Adrenal gland (tissue), 12 donors: ENCODE data around the gene BRPF3. TPM values are rescaled to one million over a fixed set of nuclear protein-coding genes. Genes with fewer than 3 reads are reported as not detected.

Experiments used
- DNase-seq, 7 donors: peaks; one replicate each; pipeline ENCODE4 v3.0.0-alpha.2; 2019 to 2020
- H3K27ac ChIP-seq, 5 donors: fragments of 200-600 bp; sonication (generic) in 4 of 5; 1 replicate in 3 of 5; 2 replicates in 2 of 5; pipeline versions ENCODE4 v1.5.1 to v1.8.0; 2016 to 2020; ENCODE audit warnings: mild to moderate bottlenecking in 1 of 5
- H3K27me3 ChIP-seq: fragments of 200-600 bp; 2 replicates; pipeline ENCODE4 v1.8.0; 2021
- H3K36me3 ChIP-seq, 2 donors: fragments of 200-600 bp; replicated peaks in 1 of 2; 1 replicate in 1 of 2; 2 replicates in 1 of 2; pipeline versions ENCODE4 v1.5.1 to v1.8.0; 2018 to 2022
- H3K4me1 ChIP-seq, 2 donors: fragments of 200-600 bp; replicated peaks in 1 of 2; 1 replicate in 1 of 2; 2 replicates in 1 of 2; pipeline versions ENCODE4 v1.5.1 to v1.8.0; 2018 to 2021
- H3K4me3 ChIP-seq, 4 donors: fragments of 200-600 bp; sonication (generic) in 3 of 4; one replicate each; pipeline ENCODE4 v1.5.1; 2016 to 2018
- H3K9me3 ChIP-seq, 3 donors: fragments of 200-600 bp; sonication (generic) in 1 of 3; replicated peaks in 1 of 3; 1 replicate in 2 of 3; 2 replicates in 1 of 3; pipeline versions ENCODE4 v1.5.1 to v1.8.0; 2016 to 2021
- CTCF ChIP-seq, 6 experiments: fragments of 450-650 bp in 4 of 6; fragments of 200-600 bp in 2 of 6; sonication (generic) in 1 of 6; IDR thresholded peaks; 1 replicate in 5 of 6; 2 replicates in 1 of 6; pipeline versions ENCODE4 v1.5.1 to v1.8.0; 2016 to 2021; ENCODE audit warnings: antibody characterized with exemption in 6 of 6, mild to moderate bottlenecking in 2 of 6, moderate library complexity in 1 of 6
- POLR2A ChIP-seq, 2 donors: fragments of 450-650 bp; IDR thresholded peaks; one replicate each; pipeline ENCODE4 v1.6.1; 2017; ENCODE audit warnings: antibody characterized with exemption in 2 of 2, mild to moderate bottlenecking in 2 of 2, moderate library complexity in 1 of 2
- WGBS, 4 donors: extraction: QIAGEN DNeasy Blood & Tissue Kit in 2 of 4; methylation state at CpG; one replicate each; pipeline versions ENCODE4 v1.1.5 to v1.1.7; 2013 to 2017; 5-methylcytosine and 5-hydroxymethylcytosine counted together
- intact Hi-C, 2 donors: fragments of 100-400 bp; cut with DNase I; formaldehyde crosslinking; loops; one replicate each; pipeline versions ENCODE4 v1.14.1 to v1.15.0; 2022 to 2023
- polyA plus RNA-seq, 3 donors: library from polyadenylated mRNA; stranded (reverse); fragments of 200-250 nt in 2 of 3; fragments of 350-450 nt in 1 of 3; fragmentation: Illumina TruSeq in 1 of 3; extraction: RNeasy Lipid Tissue Mini Kit (QIAGEN cat#74804) in 1 of 3; gene quantifications; one replicate each; pipeline ENCODE4 v1.2.3, GENCODE V29; 2013 to 2014
- total RNA-seq, 9 donors: library from RNA; depleted of rRNA in 4 of 9; stranded (reverse); fragments of >200 nt in 4 of 9; fragments of 120-200 nt in 1 of 9; fragmentation: NEBNext Ultra II Directional in 1 of 9; extraction: Animal tissue kit (Norgen Biotek cat#: 25700) in 1 of 9; gene quantifications; one replicate each; pipeline versions ENCODE4 v1.1.0 to v1.2.4, GENCODE V29; 2013 to 2023
- donor health status: healthy with polysubstance abuse.
- donor health status: Bipolar disorder and iron deficiency.
- donor health status: DM: yes; HTN: yes; CAD: no.
- donor health status: DM: no; HTN: no; CAD: no.
- donor health status: DM: no; HTN: no; CAD: no.
- donor health status: DM: yes; HTN: yes; CAD: no.

The BRPF3 gene
- total and polyA plus RNA-seq, 12 donors: 9.8 to 111 (median 53.4) TPM

DNA sequence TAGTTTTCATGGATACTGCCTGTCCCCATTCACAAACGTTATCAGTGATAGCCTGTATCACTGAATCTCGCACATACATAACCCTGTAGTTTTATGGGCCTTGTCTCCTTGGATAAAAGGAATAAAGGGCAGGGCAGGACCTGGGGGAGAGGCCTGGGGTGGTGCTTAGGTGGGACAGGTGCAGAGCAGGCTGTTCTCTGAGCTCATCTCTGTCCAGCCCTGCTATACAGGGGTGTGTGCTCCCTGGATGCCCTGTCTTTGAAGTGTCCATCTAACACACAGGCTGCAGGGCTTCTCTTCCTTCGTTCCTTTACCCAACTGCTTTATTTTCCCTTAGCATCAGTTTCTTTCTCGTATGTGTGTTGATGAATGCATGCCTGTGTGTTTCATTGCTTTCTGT is 26.4 kb downstream of the BRPF3 start:
- TF ChIP-seq POLR2A (IDR thresholded peaks at IDR 0.05) (no peak), CTCF (IDR thresholded peaks at IDR 0.05) (no peak)
- Histone ChIP-seq H3K27me3 (no peaks in the 10 kb centered on the region), H3K36me3 (peaks cover 0 to 68% of the 10 kb centered on the region in 2 donors), H3K4me1 (peaks cover 20 to 50% of the 10 kb centered on the region in 2 donors), H3K9me3 (no peaks in the 10 kb centered on the region), H3K4me3 (no peak overlapping the region), H3K27ac (no peak overlapping the region)
- WGBS, 4 donors: 58 to 66% (median 61%) methylated on average over 4 of the region's 4 CpGs
- intact Hi-C loops: no loop called here
- no peak for DNase-seq

DNA sequence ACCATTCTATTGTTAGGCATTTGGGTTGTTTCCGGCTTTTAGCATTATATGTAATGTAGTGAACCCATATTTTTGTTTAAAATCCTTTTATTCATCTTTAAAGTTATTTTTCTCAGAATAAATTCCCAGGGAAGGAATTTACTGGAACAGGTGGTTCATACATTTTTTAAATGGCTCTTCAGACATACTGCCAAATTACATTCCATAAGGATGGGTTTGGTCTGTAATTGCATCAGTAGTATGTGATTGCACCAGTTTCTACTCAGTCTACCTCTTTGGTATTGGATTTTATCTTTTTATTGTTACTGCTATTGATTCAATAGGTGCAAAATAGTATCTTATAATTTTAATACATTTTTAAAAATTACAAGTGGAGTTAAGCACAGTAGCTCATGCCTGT is 27.2 kb downstream of the BRPF3 start:
- no peak for DNase-seq
- Histone ChIP-seq H3K9me3 (no peaks in the 10 kb centered on the region), H3K4me1 (peaks cover 20 to 51% of the 10 kb centered on the region in 2 donors), H3K36me3 (peaks cover 0 to 68% of the 10 kb centered on the region in 2 donors), H3K27ac (no peak overlapping the region), H3K4me3 (no peak overlapping the region), H3K27me3 (no peaks in the 10 kb centered on the region)
- 94 to 100% (median 96%) methylated on average over 1 of the region's 1 CpG for WGBS, 4 donors
- TF ChIP-seq CTCF (IDR thresholded peaks at IDR 0.05) (no peak), POLR2A (IDR thresholded peaks at IDR 0.05) (no peak)
- intact Hi-C loops: no loop called here

DNA sequence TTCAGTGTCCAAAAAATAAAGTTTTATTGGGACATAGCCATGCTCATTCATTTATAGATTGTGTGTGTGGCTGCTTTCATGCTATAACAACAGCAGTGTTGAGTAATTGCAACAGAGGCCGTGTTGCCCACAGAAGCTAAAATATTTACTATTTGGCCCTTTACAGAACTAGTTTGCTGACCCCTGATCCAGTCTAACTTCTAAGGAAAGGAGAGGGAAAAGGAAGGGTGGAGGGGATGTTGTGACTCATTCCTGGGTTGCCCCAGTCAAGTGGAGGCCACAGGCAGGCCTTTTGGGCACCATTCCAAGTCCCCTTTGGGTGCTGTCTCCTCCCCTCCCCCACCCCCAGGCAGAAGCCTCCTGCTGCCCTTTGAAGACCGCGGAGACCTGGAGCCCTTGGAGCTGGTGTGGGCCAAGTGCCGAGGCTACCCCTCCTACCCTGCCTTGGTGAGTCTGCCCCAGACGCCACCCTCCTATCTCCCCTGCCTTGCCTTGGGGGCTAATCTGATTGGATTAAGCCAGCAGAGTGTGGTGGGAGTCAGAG is 28.4 kb downstream of the BRPF3 start:
- DNase-seq: peak; percentile 45 to 66 (median 53)
- Histone ChIP-seq H3K9me3 (no peaks in the 10 kb centered on the region), H3K36me3 (peaks cover 0 to 70% of the 10 kb centered on the region in 2 donors), H3K4me1 (peaks cover 14 to 49% of the 10 kb centered on the region in 2 donors), H3K4me3 (no peak overlapping the region), H3K27me3 (no peaks in the 10 kb centered on the region), H3K27ac (peak overlapping the region in 3 of 5 donors; percentile 27 to 53 (median 51))
- intact Hi-C loops: no loop called here
- WGBS, 4 donors: 28 to 65% (median 43%) methylated on average over 4 to 5 of the region's 5 CpGs
- TF ChIP-seq CTCF (IDR thresholded peaks at IDR 0.05): no peak
- TF ChIP-seq POLR2A (IDR thresholded peaks at IDR 0.05): no peak

GRCh38 chr6:36226438-36227047 is 30.0 kb downstream of the BRPF3 start:
- peaks cover 0 to 83% of the 10 kb centered on the region in 2 donors for H3K36me3 ChIP-seq
- no peak for DNase-seq
- no peak overlapping the region for H3K27ac ChIP-seq
- intact Hi-C loops: no loop called here
- H3K27me3 ChIP-seq: no peaks in the 10 kb centered on the region
- H3K4me3 ChIP-seq: no peak overlapping the region
- peaks cover 14 to 40% of the 10 kb centered on the region in 2 donors for H3K4me1 ChIP-seq
- no peak for TF ChIP-seq CTCF (IDR thresholded peaks at IDR 0.05)
- no peak for TF ChIP-seq POLR2A (IDR thresholded peaks at IDR 0.05)
- WGBS, 4 donors: 89 to 91% (median 89%) methylated on average over 4 of the region's 4 CpGs
- H3K9me3 ChIP-seq: no peaks in the 10 kb centered on the region
